LHCN-M2 (cell line): ENCODE data around the gene NOXO1. TPM values are rescaled to one million over a fixed set of nuclear protein-coding genes. Genes with fewer than 3 reads are reported as not detected.
"Not testable (repeated sequence)": the region's sequence is repeated elsewhere in the genome, so short reads cannot be mapped to it uniquely, and the experiment has no call there.

Experiments
- DNase-seq: peaks from one replicate; pipeline ENCODE4 v3.0.0-alpha.2; 2012; ENCODE audit warnings: low read depth
- total RNA-seq: library from RNA; depleted of rRNA; stranded (reverse); fragments of >200 nt; gene quantifications from 2 replicates; pipeline ENCODE4 v1.2.3, GENCODE V29; 2014

The NOXO1 gene
- total RNA-seq, 1 experiment from 2014 or later: 0.23 TPM

DNA sequence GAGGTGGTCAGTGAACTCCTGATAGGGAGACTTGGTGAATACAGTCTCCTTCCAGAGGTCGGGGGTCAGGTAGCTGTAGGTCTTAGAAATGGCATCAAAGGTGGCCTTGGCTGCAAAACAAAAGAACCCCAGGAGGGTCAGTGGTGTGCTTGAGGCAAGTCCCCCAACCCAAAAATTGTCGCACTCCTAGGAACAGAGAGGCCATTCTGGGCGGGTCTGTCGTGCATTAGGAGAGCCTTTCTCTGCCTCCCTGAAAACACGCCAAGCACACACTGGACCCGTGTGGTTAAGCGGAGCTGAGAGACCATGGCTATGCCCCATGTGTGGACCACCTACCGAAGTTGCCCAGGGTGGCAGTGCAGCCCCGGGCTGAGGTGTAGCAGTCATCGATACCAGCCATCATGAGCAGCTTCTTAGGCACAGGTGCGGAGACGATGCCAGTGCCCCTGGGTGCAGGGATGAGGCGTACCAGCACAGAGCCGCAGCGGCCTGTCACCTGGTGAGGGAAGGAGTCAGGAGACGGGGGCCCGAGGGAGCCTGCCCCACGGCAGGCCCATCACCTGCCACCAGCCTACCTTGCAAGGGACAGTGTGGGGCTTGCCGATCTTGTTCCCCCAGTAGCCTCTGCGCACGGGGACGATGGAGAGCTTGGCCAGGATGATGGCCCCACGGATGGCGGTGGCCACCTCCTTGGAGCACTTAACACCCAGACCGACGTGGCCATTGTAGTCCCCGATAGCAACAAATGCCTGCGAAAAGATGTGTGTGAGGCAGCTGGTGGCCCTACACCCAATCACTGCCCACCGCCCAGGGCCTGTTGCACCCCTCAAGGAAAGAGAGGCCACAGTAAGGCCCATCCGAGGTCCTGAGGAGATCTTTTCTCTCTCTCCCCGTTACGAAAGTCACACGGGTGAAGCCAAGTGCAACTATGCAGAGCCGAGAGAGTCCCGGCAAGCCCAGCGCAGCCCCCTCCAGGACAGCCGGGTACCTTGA is 18.8 kb downstream of the NOXO1 start:
- DNase-seq: not testable (repeated sequence)

- DNase-seq: peak; percentile 23
These were observed 19.6 kb downstream of the NOXO1 start for GRCh38 chr16:1961651-1962067.

DNA sequence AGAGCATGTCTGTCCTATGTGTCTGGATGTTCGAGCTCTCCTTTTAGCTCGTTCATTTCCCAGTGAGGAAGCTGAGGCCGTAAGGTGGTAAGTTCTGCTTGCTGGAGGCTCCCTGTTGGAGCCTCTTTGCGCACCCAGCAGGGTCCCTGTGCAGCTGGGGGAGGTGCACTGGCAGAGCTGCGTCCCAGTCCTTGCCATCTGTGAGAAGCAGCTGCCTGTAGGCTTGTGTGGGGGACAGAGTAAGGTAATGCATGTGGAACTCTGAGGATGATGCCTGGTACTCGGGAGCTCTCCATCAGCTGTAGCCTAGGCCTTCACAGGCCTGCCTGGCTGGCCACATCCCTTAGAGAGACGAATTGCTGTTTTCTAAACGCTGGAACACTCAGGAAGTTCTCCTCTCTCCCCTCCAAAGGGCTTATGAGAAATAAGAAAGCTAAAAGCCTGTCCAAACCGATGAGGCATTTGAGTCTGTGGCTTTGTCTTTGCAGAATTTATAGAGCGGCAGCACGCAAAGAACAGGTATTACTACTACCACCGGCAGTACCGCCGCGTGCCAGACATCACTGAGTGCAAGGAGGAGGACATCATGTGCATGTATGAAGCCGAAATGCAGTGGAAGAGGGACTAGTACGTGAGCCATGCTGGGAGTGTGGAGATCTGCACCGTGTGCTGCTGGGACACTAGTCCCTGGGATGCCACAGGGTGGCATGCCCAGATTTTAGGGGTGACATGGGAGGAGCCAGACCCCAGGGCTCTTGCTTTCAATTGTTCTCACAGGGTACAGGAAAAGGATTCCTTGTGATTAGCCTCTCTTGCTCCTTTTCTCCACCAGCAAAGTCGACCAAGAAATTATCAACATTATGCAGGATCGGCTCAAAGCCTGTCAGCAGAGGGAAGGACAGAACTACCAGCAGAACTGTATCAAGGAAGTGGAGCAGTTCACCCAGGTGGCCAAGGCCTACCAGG is 20.3 kb downstream of the NOXO1 start:
- DNase-seq: peak; percentile 62

DNA sequence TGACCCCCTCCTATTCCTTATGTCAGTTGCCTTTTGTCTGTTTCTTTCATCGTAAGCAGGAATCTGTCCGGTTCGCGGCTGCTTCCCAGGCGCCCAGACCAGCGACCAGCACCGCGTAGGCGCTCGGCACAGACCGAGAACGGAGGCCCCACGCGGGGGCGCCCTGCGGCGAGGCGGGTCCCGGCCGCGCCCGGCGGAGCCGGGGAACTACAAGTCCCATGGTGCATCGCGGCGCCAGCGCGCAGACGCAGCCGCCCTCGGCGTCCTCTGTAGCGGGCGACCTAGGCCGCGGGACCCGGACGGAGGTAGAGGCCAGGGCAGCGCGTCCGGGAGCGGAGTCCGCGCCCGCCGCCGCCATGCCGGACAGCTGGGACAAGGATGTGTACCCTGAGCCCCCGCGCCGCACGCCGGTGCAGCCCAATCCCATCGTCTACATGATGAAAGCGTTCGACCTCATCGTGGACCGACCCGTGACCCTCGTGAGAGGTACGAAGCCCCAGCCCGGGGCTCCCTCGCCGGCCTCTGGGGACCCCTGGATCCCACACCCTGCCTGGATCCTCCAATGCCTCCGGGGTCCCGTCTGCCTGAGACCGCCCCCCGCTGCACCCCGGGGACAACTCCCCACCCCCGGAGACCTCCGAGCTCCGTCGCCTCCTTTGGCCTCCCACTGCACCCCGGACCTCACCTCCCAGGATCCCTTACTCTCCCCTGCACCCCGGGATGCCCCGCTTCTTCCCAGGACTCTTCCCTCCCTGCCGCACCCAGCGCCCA is 21.8 kb downstream of the NOXO1 start, which contains the start of gene NDUFB10:
NDUFB10 (plus strand) TSS at position 270 of the 771 bp plus-strand sequence; CDS start at position 357, 87 bp downstream.
- peak; percentile 88 for DNase-seq

- no peak for DNase-seq
These were observed 22.5 kb downstream of the NOXO1 start for GRCh38 chr16:1958715-1959268.

- not testable (repeated sequence) for DNase-seq
These were observed 23.2 kb downstream of the NOXO1 start for GRCh38 chr16:1958143-1958491.

DNA sequence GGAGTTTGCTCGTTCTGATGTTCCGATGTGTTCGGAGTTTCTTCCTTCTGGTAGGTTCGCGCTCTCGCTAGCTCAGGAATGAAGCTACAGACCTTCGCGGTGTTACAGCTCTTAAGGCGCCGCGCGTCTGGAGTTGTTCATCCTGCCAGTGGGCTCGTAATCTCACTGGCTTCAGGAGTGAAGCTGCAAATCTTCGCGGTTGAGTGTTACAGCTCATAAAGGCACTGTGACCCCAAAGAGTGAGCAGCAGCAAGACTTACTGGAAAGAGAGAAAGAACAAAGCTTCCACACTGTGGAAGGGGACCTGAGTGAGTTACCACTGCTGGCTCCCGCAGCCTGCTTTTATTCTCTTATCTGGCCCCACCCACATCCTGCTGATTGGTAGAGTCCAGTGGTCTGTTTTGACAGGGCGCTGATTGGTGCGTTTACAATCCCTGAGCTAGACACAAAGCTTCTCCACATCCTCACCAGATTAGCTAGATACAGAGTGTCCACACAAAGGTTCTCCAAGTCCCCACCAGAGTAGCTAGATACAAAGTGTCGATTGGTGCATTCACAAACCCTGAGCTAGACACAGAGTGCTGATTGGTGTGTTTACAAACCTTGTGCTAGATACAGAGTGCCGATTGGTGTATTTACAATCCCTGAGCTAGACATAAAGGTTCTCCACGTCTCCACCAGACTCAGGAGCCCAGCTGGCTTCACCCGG is 23.7 kb downstream of the NOXO1 start:
- DNase-seq: not testable (repeated sequence)

DNA sequence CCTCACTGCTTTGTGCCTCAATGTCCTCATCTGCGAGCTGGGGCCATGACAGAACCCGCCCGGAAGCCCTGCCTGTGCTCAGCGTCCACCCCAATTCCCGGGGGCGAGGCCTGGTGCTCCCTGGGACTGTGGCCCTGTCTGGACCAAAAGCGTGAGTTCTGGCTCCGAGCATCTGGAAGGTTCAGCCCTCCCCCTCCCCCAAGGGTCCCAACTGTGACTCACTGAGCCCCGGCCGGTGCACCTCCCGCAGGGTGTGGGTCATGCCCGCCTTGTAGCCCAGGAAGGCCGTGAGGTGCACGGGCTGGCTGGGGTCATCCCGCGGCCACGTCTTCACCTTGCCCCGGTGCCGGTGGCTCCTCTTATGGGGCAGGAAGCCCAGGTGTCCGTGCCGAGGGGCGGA is 27.5 kb downstream of the NOXO1 start:
- DNase-seq: no peak

DNA sequence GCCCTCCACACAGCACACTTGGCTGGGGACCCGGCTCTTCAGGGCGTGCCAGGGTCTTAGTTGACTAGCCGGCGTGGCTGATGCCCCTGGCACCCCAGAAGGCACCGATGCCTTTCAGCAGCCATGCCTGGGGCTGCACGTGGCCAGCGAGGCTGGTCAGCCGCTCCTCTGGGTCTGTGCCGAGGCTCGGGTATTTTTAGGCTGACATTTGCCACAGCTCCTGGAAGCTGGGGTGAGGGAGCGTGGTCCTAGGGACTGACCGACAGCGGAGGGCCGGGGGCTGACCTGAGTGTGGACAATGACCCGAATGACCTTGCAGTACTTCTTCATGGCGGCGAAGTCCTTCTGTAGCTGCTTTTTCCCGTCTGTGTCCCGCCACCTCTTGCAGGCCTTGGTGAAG is 30.7 kb downstream of the NOXO1 start:
- no peak for DNase-seq

- no peak for DNase-seq
These were observed 31.2 kb downstream of the NOXO1 start for GRCh38 chr16:1950047-1950446.

DNA sequence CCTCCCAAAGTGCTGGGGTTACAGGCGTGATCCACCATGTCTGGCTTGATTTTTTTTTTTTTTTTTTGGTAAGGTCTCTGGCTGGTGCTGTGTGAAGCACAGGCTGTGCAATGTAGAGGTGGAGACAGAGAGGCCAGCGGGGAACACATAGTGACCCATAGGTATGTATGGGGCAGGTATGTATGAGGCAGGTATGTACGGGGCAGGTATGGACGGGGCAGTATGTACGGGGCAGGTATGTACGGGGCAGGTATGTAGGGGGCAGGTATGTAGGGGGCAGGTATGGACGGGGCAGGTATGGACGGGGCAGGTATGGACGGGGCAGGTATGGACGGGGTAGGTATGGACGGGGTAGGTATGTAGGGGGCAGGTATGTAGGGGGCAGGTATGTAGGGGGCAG is 31.8 kb downstream of the NOXO1 start:
- DNase-seq: no peak

- no peak for DNase-seq
These were observed 33.9 kb downstream of the NOXO1 start for GRCh38 chr16:1947369-1947670.

DNA sequence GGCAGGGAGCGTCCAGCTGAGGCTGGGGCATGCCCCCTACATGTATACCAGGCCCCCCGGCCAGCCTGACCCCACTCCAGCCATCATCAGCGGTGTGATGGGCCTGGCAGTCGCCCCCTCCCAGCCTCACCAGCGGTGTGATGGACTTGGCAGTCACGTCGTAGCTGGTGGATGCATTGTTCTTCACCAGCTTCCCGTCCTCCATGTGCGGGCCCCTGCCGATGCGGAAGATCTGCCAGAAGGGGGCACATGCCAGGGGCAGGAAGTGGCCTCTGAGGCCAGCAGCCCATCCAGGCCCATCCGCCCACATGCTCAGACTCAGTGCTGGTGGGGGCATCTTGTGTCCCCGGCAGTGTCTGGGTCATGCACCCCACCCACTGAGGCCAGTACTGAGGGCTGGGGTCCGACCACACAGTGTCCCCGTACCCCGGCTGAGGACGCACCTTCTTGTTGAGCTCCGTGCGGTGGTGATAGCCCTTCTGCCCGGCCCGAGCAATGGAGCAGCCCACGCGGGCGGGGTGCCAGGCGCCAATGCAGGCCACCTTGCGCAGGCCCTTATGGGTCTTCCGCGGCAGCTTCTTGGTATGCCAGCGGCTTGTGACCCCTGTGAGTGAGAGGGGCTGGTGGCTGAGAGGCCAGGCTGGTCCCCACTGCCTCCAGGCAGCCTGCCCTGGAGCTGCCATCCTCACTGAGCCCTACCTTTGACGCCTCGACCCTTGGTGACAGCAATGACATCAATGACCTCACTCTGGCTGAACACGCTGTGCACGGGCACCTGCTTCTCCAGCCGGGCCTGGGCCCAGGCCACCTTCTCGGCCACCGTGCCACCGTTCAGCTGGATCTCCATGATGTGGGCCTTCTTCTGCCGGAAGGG is 34.5 kb downstream of the NOXO1 start:
- DNase-seq: no peak

GRCh38 chr16:1945559-1946391 is 35.5 kb downstream of the NOXO1 start:
- DNase-seq: no peak

DNA sequence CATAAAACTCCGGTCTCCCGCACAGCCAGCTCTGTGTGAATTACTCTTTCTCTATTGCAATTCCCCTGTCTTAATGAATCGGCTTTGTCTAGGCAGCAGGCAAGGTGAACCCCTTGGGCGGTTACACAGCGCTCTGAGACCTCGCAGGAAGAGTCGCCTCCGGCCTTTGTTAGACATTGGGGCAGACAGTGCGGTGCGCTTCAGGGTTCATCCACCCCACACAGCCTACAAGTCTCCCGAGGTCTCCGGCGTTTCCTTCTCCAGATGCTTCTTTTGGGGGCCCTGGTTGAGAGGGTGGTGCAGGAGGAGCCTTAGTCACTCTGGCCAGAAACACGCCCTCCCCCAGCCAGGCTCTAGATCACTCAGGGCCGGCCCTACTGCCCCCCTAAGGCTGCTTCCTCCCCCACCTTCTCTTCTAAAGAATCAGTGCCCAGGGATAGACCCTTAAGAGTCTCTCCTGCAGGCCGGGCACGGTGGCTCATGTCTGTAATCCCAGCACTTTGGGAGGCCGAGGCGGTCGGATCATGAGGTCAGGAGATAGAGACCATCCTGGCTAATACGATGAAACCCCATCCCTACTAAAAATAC is 36.6 kb downstream of the NOXO1 start:
- no peak for DNase-seq

- peak; percentile 97 for DNase-seq
These were observed 38.2 kb downstream of the NOXO1 start, which contains the start of gene MSRB1 for GRCh38 chr16:1942810-1943726. Gene MSRB1, minus strand, starts transcription at chr16:1943199. Its CDS starts 43 bp downstream, at chr16:1943156.
